Posterior cingulate gyrus (tissue), 11 donors: ENCODE results near the gene LYL1.
A peak's percentile ranks its signal among the peaks of the same experiment; 100 is the strongest.

ENCODE experiments used
- DNase-seq, 10 donors: peaks; one replicate each; pipeline versions ENCODE4 v3.0.0 to v3.0.0-alpha.2; 2020 to 2021; ENCODE audit warnings: mixed read lengths in 3 of 10
- intact Hi-C: fragments of 100-400 bp; cut with DNase I; formaldehyde crosslinking; loops from one replicate; pipeline ENCODE4 v1.15.1; 2023

Gene LYL1

GRCh38 chr19:13110099-13110610 lies 7.5 kb upstream of the LYL1 start:
- intact Hi-C loops, result no loop called here

GRCh38 chr19:13109361-13110098 lies 6.9 kb upstream of the LYL1 start:
- intact Hi-C loops, result no loop called here
- peak in 1 of 10 donors; percentile 45 for DNase-seq

More at GRCh38 chr19:13110099-13110610, 7.5 kb upstream of the LYL1 start:
- peak in 1 of 10 donors; percentile 80 for DNase-seq

GRCh38 chr19:13104848-13105711 lies 2.4 kb upstream of the LYL1 start:
- DNase-seq, result no peak
- intact Hi-C loops, result no loop called here

GRCh38 chr19:13104360-13104847 lies 1.7 kb upstream of the LYL1 start:
- intact Hi-C loops, result no loop called here
- DNase-seq, result peak in 6 of 10 donors; percentile 56 to 92 (median 70)

- intact Hi-C loops, result no loop called here
- DNase-seq, result no peak
Observed at GRCh38 chr19:13103581-13104359, 1.1 kb upstream of the LYL1 start.

- DNase-seq, result no peak
- intact Hi-C loops, result no loop called here
Observed at GRCh38 chr19:13102416-13102665, 317 bp downstream of the LYL1 start.

- intact Hi-C loops, result no loop called here
- no peak for DNase-seq
Observed at GRCh38 chr19:13101590-13102415, 855 bp downstream of the LYL1 start.

GRCh38 chr19:13100841-13101589 lies 1.6 kb downstream of the LYL1 start:
- DNase-seq, result peak in 1 of 10 donors; percentile 19

GRCh38 chr19:13100031-13100588 lies 2.5 kb downstream of the LYL1 start:
- intact Hi-C loops, result no loop called here
- DNase-seq, result peak in 1 of 10 donors; percentile 18

More at GRCh38 chr19:13100841-13101589, 1.6 kb downstream of the LYL1 start:
- intact Hi-C loops, result no loop called here

- intact Hi-C loops, result no loop called here
- DNase-seq, result peak in 5 of 10 donors; percentile 60 to 94 (median 87)
Observed at GRCh38 chr19:13099073-13099999, 3.3 kb downstream of the LYL1 start.

- intact Hi-C loops, result no loop called here
- no peak for DNase-seq
Observed at GRCh38 chr19:13098277-13099072, 4.2 kb downstream of the LYL1 start.

GRCh38 chr19:13097463-13098258 lies 5.0 kb downstream of the LYL1 start:
- DNase-seq, result no peak
- intact Hi-C loops, result no loop called here

- no peak for DNase-seq
- intact Hi-C loops, result no loop called here
Observed at GRCh38 chr19:13097033-13097462, 5.6 kb downstream of the LYL1 start.

GRCh38 chr19:13095934-13096927 lies 6.4 kb downstream of the LYL1 start:
- no peak for DNase-seq
- intact Hi-C loops, result no loop called here

- intact Hi-C loops, result no loop called here
Observed at GRCh38 chr19:13095393-13095784, 7.3 kb downstream of the LYL1 start.

More at GRCh38 chr19:13095393-13095784, 7.3 kb downstream of the LYL1 start:
- DNase-seq, result no peak
